GM13976 (cell line): ENCODE measurements around the gene TBC1D2B.
A peak's percentile ranks its signal among the peaks of the same experiment; 100 is the strongest.

Experiments
- DNase-seq: peaks from one replicate; pipeline ENCODE4 v3.0.0; 2012; ENCODE audit warnings: low spot score
- in situ Hi-C: fragments of 300-500 bp; cut with MboI; formaldehyde crosslinking; loops from one replicate; pipeline ENCODE4 v1.12.0; 2022; ENCODE audit warnings: low sequenced_read_pairs, mixed read lengths, inconsistent platforms; ENCODE audit not compliant: unreplicated experiment
- TF ChIP-seq, protein P1 (sequence below): IDR thresholded peaks from 2 replicates; pipeline ENCODE4 v1.5.1; 2012; ENCODE audit warnings: borderline replicate concordance, mild to moderate bottlenecking; ENCODE audit not compliant: insufficient read depth; ENCODE audit errors: extremely low read depth, missing control alignments, control extremely low read depth

TBC1D2B gene

DNA sequence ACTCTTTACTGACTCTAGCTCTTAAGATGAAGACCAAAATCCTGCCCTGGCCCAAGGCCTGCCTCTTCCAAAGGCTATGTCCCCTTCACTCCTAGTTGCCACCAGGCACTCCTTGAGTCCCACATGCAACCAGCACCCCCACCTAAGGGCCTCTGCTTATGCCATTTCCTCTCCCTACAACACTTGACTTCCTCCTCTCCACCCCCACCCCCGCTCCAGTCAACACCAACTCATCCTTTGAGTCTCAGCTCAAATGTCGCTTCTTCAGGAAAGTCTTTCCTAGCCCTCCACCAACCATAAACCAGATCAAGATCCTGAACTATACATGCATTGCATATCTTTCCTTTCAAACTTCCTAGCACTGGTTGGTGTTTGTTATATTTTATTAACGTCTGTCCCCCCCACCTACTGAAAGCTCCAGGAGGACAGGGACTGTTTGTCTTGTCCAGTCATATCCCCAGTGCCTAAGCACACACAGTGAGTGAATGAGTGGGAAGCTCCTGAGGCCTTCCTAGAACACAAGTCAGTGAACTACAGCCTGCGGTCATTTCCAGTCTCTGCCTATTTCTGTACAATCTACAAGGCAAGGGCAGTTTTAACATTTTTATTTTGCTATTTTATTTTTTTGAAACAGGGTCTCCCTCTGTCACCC is 7.3 kb downstream of the TBC1D2B start:
- in situ Hi-C loops = no loop called here
- no peak for DNase-seq
- TF ChIP-seq, protein P1, sequence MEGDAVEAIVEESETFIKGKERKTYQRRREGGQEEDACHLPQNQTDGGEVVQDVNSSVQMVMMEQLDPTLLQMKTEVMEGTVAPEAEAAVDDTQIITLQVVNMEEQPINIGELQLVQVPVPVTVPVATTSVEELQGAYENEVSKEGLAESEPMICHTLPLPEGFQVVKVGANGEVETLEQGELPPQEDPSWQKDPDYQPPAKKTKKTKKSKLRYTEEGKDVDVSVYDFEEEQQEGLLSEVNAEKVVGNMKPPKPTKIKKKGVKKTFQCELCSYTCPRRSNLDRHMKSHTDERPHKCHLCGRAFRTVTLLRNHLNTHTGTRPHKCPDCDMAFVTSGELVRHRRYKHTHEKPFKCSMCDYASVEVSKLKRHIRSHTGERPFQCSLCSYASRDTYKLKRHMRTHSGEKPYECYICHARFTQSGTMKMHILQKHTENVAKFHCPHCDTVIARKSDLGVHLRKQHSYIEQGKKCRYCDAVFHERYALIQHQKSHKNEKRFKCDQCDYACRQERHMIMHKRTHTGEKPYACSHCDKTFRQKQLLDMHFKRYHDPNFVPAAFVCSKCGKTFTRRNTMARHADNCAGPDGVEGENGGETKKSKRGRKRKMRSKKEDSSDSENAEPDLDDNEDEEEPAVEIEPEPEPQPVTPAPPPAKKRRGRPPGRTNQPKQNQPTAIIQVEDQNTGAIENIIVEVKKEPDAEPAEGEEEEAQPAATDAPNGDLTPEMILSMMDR = no peak

DNA sequence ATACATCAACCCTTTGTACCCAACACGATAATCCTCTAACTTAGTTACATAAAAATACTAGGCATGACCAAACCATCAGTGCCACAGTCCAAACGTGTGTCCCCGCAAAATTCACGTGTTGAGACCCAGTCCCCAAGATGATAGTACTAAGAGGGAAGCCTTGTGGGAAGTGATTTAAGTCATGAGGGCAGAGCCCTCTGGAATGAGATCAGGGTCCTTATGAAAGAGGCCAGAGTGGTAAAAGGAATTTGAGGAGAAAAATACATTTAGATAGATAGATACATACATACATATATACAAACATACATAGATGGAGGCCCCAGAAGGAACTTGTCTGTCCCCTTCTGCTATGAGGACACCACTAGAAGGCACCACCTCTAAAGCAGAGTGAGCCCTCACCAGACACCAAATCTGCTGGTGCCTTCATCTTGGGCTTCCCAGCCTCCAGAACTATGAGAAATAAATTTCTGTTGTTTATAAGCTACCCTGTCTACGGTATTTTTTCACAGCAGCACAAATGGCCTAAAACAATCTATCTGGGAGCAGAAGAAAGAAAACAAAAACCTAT is 8.0 kb downstream of the TBC1D2B start:
- TF ChIP-seq, protein P1 = peak; percentile 25
- no peak for DNase-seq
- in situ Hi-C loops = no loop called here

DNA sequence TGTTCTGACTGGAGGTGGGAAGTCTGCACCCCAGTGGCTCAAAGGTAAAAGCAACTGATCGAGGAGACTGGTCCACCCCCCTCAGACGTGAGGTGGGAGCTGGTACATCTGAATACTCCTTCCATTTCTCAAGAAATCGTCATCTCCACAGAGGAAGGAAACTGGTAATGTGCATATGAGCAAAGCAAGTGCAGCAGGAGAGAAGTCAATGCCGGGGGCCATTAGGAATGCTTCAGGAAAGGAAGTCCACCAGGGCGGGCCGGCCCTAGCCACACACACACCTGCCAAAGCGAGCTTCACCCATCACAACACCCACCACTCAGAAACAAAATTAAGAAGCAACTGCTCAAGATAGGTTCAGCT is 8.5 kb downstream of the TBC1D2B start:
- DNase-seq = no peak
- TF ChIP-seq, protein P1 = no peak
- in situ Hi-C loops = no loop called here

DNA sequence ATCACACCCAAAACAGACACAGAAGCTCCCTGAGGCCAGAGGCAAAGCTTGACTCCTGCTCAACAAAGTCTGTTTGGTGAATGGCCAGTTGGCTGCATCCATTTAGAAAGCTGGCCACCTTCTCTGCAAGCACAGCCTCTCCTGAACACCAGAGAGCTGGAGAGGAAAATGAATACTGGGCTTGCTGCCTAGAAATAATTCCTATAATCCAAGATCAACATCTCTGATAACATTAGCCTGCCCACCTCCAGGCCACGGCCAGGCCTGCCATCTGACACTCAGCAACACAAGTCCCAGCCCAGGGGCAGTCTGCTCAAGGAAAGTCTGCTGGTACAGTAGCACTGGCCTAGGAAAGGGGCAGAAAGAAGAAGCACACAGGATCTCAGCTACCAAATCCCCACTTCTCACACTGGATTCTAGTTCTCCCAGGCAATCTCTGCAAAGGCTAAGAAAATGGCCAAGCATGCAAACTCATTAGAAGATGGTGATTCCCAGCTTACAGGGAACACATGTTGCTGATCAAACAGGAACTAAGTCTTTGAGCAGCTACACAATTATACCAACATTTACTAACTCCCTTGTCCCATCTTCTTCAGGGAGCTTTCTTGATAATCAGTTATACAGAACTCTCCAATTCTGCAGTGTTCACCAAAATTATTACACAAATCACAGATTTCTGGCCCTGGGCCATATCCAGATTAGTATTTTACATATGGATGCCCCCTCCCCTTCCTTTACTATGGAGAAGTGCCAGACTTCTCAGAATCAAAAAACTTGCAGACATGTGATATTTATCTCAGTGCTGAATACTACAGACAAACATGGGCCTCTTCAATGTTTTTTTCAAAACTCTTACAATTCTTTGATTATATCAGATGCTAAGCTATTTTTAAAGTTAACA is 9.9 kb downstream of the TBC1D2B start:
- in situ Hi-C loops = no loop called here
- DNase-seq = no peak

DNA sequence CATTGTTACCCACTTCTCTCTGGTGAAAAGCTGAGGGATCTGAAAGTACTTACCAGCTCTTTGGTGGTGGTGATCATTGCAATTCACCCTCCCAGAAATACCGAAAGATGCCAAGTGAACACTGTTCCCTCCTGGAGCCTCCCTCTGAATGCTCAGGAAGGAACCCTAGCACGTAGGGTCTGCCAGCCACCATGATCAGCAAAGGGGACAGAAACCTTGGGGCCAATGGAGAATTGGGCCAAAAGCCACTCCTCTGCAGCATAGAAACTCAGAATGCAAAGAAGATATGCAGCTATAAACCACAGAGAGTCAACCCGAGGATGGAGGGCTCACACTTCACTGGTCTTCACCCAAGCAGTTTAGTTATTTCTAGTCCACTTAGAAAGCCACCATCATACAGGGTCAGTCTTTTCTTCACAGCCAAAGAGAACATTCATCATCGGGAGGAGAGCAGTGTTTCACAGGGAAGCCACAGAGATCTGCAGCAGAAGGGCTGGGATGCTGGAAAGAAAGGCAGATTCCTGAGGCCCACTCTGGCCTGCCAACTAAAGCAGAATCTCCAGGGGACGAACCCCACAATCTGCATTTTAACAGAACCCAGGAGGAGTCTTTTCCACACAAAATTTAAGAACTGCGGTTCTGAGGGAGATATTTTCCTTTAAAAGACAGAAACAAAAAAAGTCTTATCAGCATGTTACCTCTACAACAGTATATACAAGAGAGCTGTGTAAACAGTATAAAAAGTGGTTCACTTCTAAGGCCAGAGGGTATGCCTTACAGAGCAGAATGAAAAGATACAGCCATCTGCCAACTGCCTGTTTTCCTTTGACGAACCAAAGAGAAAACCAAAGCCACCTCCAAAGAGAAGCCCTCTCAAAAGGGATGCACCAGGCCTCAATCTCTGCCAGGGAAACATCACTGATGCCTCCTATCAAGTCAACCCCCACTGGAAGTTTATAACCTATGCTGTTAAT is 11.3 kb downstream of the TBC1D2B start:
- in situ Hi-C loops = no loop called here
- TF ChIP-seq, protein P1 = no peak
- peak; percentile 63 for DNase-seq

More for the DNA sequence above, 9.9 kb downstream of the TBC1D2B start:
- TF ChIP-seq, protein P1 = no peak
